GM12878 (cell line): Measurements from ENCODE around the gene ZDHHC11B. TPM values are rescaled to one million over a fixed set of nuclear protein-coding genes. Genes with fewer than 3 reads are reported as not detected.

Experiments
- ETV6 ChIP-seq, 2 experiments: fragments of 450-650 bp in 1 of 2; IDR thresholded peaks in 1 of 2; conservative IDR thresholded peaks in 1 of 2; 2 replicates each; pipeline ENCODE4 v1.6.1; 2014; ENCODE audit warnings: antibody characterized with exemption in 1 of 2, borderline replicate concordance in 1 of 2, low read depth in 1 of 2, mild to moderate bottlenecking in 1 of 2, moderate library complexity in 1 of 2
- HDAC2 ChIP-seq: fragments of 200-600 bp; sonication (generic); IDR thresholded peaks from 2 replicates; pipeline ENCODE4 v1.6.1; 2017
- NBN ChIP-seq: fragments of 450-650 bp; IDR thresholded peaks from 2 replicates; pipeline ENCODE4 v1.6.1; 2016
- SRF ChIP-seq, 2 experiments: IDR thresholded peaks; 2 replicates each; pipeline ENCODE4 v1.6.1; 2011; ENCODE audit warnings: low read depth in 2 of 2, low read length in 2 of 2, mild to moderate bottlenecking in 1 of 2, moderate library complexity in 1 of 2
- ZBTB33 ChIP-seq: fragments of 450-650 bp; IDR thresholded peaks from 2 replicates; pipeline ENCODE4 v1.6.1; 2017; ENCODE audit warnings: mild to moderate bottlenecking
- ZBTB40 ChIP-seq: fragments of 450-650 bp; IDR thresholded peaks from 2 replicates; pipeline ENCODE4 v1.6.1; 2016; ENCODE audit warnings: mild to moderate bottlenecking, moderate library complexity, borderline replicate concordance
- polyA plus RNA-seq, 11 experiments: library from polyadenylated mRNA; depleted of rRNA in 4 of 11; unstranded in 6 of 11; stranded (reverse) in 5 of 11; fragments of >200 nt; fragmentation: Nextera tagmentation in 4 of 11; fragmentation: Illumina TruSeq in 1 of 11; extraction: Ambion mirVana in 4 of 11; extraction: Trizol in 1 of 11; gene quantifications; 1 replicate in 1 of 11; 2 replicates in 10 of 11; pipeline versions ENCODE4 v1.2.1 to v1.2.3, GENCODE V29; 2011 to 2016; ENCODE audit warnings: inconsistent platforms in 2 of 11, missing spikeins in 2 of 11, low read depth in 1 of 11
- total RNA-seq, 4 experiments: library from RNA; depleted of rRNA in 3 of 4; stranded (reverse); fragments of >200 nt in 3 of 4; fragmentation: Illumina TruSeq in 1 of 4; extraction: Trizol in 1 of 4; gene quantifications; 2 replicates each; pipeline versions ENCODE4 v1.2.1 to v1.2.3, GENCODE V29; 2013 to 2021

Gene ZDHHC11B
- total and polyA plus RNA-seq, 10 of the 15 experiments (the other 5 are each of a cell fraction or from before 2014, with no cell fraction given): 0.01 to 0.10 (median 0.09) TPM; not detected in 7

GRCh38 chr5:777756-778161, 6.8 kb downstream of the ZDHHC11B start (continued):
- no peak for TF ChIP-seq ZBTB40
- TF ChIP-seq HDAC2: no peak
- TF ChIP-seq NBN: no peak
- TF ChIP-seq ETV6 (conservative IDR thresholded peaks at IDR 0.05 in 1 of 2, IDR thresholded peaks at IDR 0.05 in 1 of 2; ENCODE audit: borderline replicate concordance in 1 of 2, low read depth in 1 of 2): no peak
- TF ChIP-seq ZBTB33: no peak
- TF ChIP-seq SRF (IDR thresholded peaks at IDR 0.05; ENCODE audit: low read depth in 2 of 2, low read length in 2 of 2): no peak
